Mesothelial cell of epicardium (in vitro differentiated cells): ENCODE results near the gene IMPG2. TPM values are rescaled to one million over a fixed set of nuclear protein-coding genes. Genes with fewer than 3 reads are reported as not detected.
A peak's percentile ranks its signal among the peaks of the same experiment; 100 is the strongest.

ENCODE experiments used
- DNase-seq, 2 experiments: peaks; one replicate each; pipeline ENCODE4 v3.0.0; 2021; ENCODE audit warnings: low spot score in 2 of 2; ENCODE audit not compliant: unreplicated experiment in 2 of 2
- H3K27ac Mint-ChIP-seq: 2 replicates; pipeline ENCODE4 v1.8.0; 2021; ENCODE audit warnings: mixed read lengths
- H3K27me3 Mint-ChIP-seq: 2 replicates; pipeline ENCODE4 v1.8.0; 2021; ENCODE audit warnings: low read depth, mixed read lengths
- H3K36me3 Mint-ChIP-seq: 2 replicates; pipeline ENCODE4 v1.8.0; 2021; ENCODE audit warnings: mixed read lengths
- H3K4me1 Mint-ChIP-seq: 2 replicates; pipeline ENCODE4 v1.8.0; 2021; ENCODE audit warnings: mixed read lengths
- H3K4me3 Mint-ChIP-seq: 2 replicates; pipeline ENCODE4 v1.8.0; 2021; ENCODE audit warnings: mild to moderate bottlenecking, moderate library complexity, mixed read lengths
- H3K9me3 Mint-ChIP-seq: 2 replicates; pipeline ENCODE4 v1.8.0; 2021; ENCODE audit warnings: mixed read lengths
- total RNA-seq: library from RNA; stranded (reverse); gene quantifications from 3 replicates; pipeline ENCODE4 v1.2.1, GENCODE V29; 2021
- TF ChIP-seq, protein P1 (sequence below): fragments of 200-600 bp; sonication (generic); IDR thresholded peaks from one replicate; pipeline ENCODE4 v1.5.0; 2021; ENCODE audit warnings: antibody characterized with exemption; ENCODE audit not compliant: unreplicated experiment

Gene IMPG2
- total RNA-seq, 1 donor from 2014 or later: 0.69 TPM

- DNase-seq: no peak
- Mint-ChIP-seq H3K27me3 (no peaks in the 10 kb centered on the region), H3K27ac (no peak overlapping the region), H3K36me3 (peaks cover 23% of the 10 kb centered on the region), H3K9me3 (no peaks in the 10 kb centered on the region), H3K4me3 (no peak overlapping the region), H3K4me1 (peaks cover 3% of the 10 kb centered on the region)
- TF ChIP-seq, protein P1, sequence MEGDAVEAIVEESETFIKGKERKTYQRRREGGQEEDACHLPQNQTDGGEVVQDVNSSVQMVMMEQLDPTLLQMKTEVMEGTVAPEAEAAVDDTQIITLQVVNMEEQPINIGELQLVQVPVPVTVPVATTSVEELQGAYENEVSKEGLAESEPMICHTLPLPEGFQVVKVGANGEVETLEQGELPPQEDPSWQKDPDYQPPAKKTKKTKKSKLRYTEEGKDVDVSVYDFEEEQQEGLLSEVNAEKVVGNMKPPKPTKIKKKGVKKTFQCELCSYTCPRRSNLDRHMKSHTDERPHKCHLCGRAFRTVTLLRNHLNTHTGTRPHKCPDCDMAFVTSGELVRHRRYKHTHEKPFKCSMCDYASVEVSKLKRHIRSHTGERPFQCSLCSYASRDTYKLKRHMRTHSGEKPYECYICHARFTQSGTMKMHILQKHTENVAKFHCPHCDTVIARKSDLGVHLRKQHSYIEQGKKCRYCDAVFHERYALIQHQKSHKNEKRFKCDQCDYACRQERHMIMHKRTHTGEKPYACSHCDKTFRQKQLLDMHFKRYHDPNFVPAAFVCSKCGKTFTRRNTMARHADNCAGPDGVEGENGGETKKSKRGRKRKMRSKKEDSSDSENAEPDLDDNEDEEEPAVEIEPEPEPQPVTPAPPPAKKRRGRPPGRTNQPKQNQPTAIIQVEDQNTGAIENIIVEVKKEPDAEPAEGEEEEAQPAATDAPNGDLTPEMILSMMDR: no peak
Observed at GRCh38 chr3:101329016-101329673, 8.8 kb upstream of the IMPG2 start.

- DNase-seq: no peak
Observed at GRCh38 chr3:101325393-101326134, 5.2 kb upstream of the IMPG2 start.

GRCh38 chr3:101319531-101319930 is 844 bp downstream of the IMPG2 start:
- no peak for DNase-seq
- peaks cover 7% of the 10 kb centered on the region for H3K9me3 Mint-ChIP-seq
- H3K27me3 Mint-ChIP-seq: no peaks in the 10 kb centered on the region
- peaks cover 20% of the 10 kb centered on the region for H3K4me1 Mint-ChIP-seq
- no peak overlapping the region for H3K4me3 Mint-ChIP-seq
- TF ChIP-seq, protein P1: no peak
- H3K36me3 Mint-ChIP-seq: peaks cover 4% of the 10 kb centered on the region
- peak overlapping the region; percentile 11 for H3K27ac Mint-ChIP-seq

More at GRCh38 chr3:101325393-101326134, 5.2 kb upstream of the IMPG2 start:
- Mint-ChIP-seq H3K36me3 (peaks cover 19% of the 10 kb centered on the region), H3K27me3 (no peaks in the 10 kb centered on the region), H3K27ac (no peak overlapping the region), H3K4me1 (peaks cover 12% of the 10 kb centered on the region), H3K9me3 (no peaks in the 10 kb centered on the region), H3K4me3 (no peak overlapping the region)
- TF ChIP-seq, protein P1: no peak

GRCh38 chr3:101312545-101312944 is 7.8 kb downstream of the IMPG2 start:
- H3K9me3 Mint-ChIP-seq: peaks cover 38% of the 10 kb centered on the region
- TF ChIP-seq, protein P1: no peak
- H3K4me3 Mint-ChIP-seq: no peak overlapping the region
- DNase-seq: no peak
- H3K4me1 Mint-ChIP-seq: peaks cover 28% of the 10 kb centered on the region
- H3K27ac Mint-ChIP-seq: peak overlapping the region; percentile 30
- H3K27me3 Mint-ChIP-seq: no peaks in the 10 kb centered on the region
- peaks cover 32% of the 10 kb centered on the region for H3K36me3 Mint-ChIP-seq

DNA sequence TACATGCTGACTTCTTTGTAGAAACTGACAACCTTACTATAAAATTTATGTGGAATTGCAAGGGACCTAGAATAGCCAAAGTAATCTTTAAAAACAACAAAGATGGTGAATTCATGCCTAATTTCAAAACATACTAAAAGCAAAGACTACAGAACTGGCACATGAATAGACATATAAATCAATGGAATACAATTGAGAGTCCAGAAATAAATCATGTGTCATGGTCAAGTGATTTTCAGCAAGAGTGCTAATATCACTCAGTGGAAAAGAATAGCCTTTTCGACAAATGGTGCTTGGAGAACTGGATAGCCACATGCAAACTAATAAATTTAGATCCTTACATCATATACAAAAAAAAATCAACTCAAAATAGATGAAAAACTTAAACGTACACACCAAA is 8.7 kb downstream of the IMPG2 start:
- Mint-ChIP-seq H3K36me3 (peaks cover 34% of the 10 kb centered on the region), H3K4me1 (peaks cover 28% of the 10 kb centered on the region), H3K4me3 (no peak overlapping the region), H3K27ac (peak overlapping the region; percentile 43), H3K27me3 (no peaks in the 10 kb centered on the region), H3K9me3 (peaks cover 44% of the 10 kb centered on the region)
- DNase-seq: no peak
- TF ChIP-seq, protein P1: no peak
